NK-92 treated with Interleukin-12 subunit alpha and Interleukin-12 subunit beta, amount 100 ng/mL, for 24 hours (cell line): Measurements from ENCODE around the gene CENPF.

Source experiments
- DNase-seq: peaks from one replicate; lab custom pipeline; 2025; lab: John Stamatoyannopoulos, UW

CENPF gene

GRCh38 chr1:214712737-214713136 is 109.7 kb downstream of the CENPF start:
- no peak for DNase-seq
